ENCODE data around the gene NEXMIF. TPM values are rescaled to one million over a fixed set of nuclear protein-coding genes. Genes with fewer than 3 reads are reported as not detected.

NEXMIF gene
- total and polyA plus RNA-seq, 9 of the 15 experiments (the other 6 are each of a cell fraction or from before 2014, with no cell fraction given) = not detected

GRCh38 chrX:74853255-74853654 lies 72.0 kb downstream of the NEXMIF start:
- Histone ChIP-seq H3K27me3 (ENCODE audit: control insufficient read depth in 2 of 2, insufficient read depth in 2 of 2, low read length in 2 of 2) (no peaks in the 10 kb centered on the region), H3K36me3 (ENCODE audit: control insufficient read depth, insufficient read depth, low read length) (no peaks in the 10 kb centered on the region), H3K4me1 (replicated peaks in 1 of 2; ENCODE audit: control insufficient read depth in 2 of 2, insufficient read depth in 2 of 2, low read length in 2 of 2) (no peaks in the 10 kb centered on the region), H4K20me1 (replicated peaks; ENCODE audit: control insufficient read depth, insufficient read depth, low read length) (no peaks in the 10 kb centered on the region), H3K9ac (ENCODE audit: insufficient read depth in 1 of 2, low read depth in 2 of 2, low read length in 2 of 2) (no peak overlapping the region), H3K79me2 (ENCODE audit: control insufficient read depth, insufficient read depth, low read length) (no peaks in the 10 kb centered on the region), H3K4me2 (ENCODE audit: insufficient read depth, low read length) (no peak overlapping the region), H3K9me3 (replicated peaks; ENCODE audit: control insufficient read depth, insufficient read depth, low read depth, low read length) (no peaks in the 10 kb centered on the region), H3K9me1 (ENCODE audit: control insufficient read depth, insufficient read depth, low read length) (no peaks in the 10 kb centered on the region), H3K4me3 (no peak overlapping the region), H3K27ac (ENCODE audit: extremely low read depth, low read depth, low read length) (no peak overlapping the region), H2AFZ (ENCODE audit: low read depth, low read length) (no peak overlapping the region)
- no TSS peak for BruUV-seq (replicated peaks)
- ChIA-PET POLR2A (no interaction called here), CTCF (ENCODE audit: low intra/inter-chr PET ratio) (no interaction called here)
- FAIRE-seq (no peak), ATAC-seq (no peak), DNase-seq (ENCODE audit: extremely low read depth in 1 of 4, low spot score in 3 of 4) (no peak)
- intact Hi-C loops (cut with micrococcal nuclease) (no loop called here), in situ Hi-C loops (cut with MboI) (no loop called here)
- TF ChIP-seq RFX1 (IDR thresholded peaks at IDR 0.05) (no peak), POLR2H (tag; IDR thresholded peaks at IDR 0.05; ENCODE audit: low read depth) (no peak), ZSCAN32 (CRISPR knock-in tag; IDR thresholded peaks at IDR 0.05) (no peak), NCOR1 (IDR thresholded peaks at IDR 0.05) (no peak), GTF2E2 (tag; IDR thresholded peaks at IDR 0.05) (no peak), KDM5B (IDR thresholded peaks at IDR 0.05; ENCODE audit: insufficient replicate concordance, low read depth, low read length) (no peak), MCM2 (IDR thresholded peaks at IDR 0.05; ENCODE audit: low read depth) (no peak), ZNF583 (CRISPR knock-in tag; IDR thresholded peaks at IDR 0.05) (no peak), NRF1 (conservative IDR thresholded peaks at IDR 0.05 in 1 of 2, IDR thresholded peaks at IDR 0.05 in 1 of 2) (no peak), ZNF384 (IDR thresholded peaks at IDR 0.05; ENCODE audit: low read depth, low read length) (no peak), BHLHE40 (IDR thresholded peaks at IDR 0.05; ENCODE audit: low read length) (no peak), ADNP (tag; IDR thresholded peaks at IDR 0.05) (no peak), NR3C1 (CRISPR knock-in tag; IDR thresholded peaks at IDR 0.05) (no peak), ZNF41 (CRISPR knock-in tag; conservative IDR thresholded peaks at IDR 0.05) (no peak), MIER1 (IDR thresholded peaks at IDR 0.05; ENCODE audit: low read depth) (no peak)
- WGBS (ENCODE audit: insufficient coverage, low coverage, missing lambda C conversion rate) = 0% methylated on average over 1 of the region's 2 CpGs

Measured in K562 (cell line).